SU-DHL-6 (cell line): ENCODE results near the gene IGFBP3.

ENCODE experiments used
- CTCF ChIP-seq: fragments of 200-600 bp; sonication (generic); IDR thresholded peaks from one replicate; pipeline ENCODE4 v1.5.1; 2017; ENCODE audit warnings: antibody characterized with exemption, mild to moderate bottlenecking, low read length, moderate library complexity; ENCODE audit not compliant: insufficient read depth, poor library complexity, severe bottlenecking
- EZH2phosphoT487 ChIP-seq: fragments of 200-600 bp; sonication (generic), shearing (Covaris generic); conservative IDR thresholded peaks from 2 replicates; pipeline ENCODE4 v1.6.1; 2018; ENCODE audit warnings: mild to moderate bottlenecking, antibody characterized with exemption, low read length, moderate library complexity, mixed read lengths

GRCh38 chr7:45873035-45873354, 48.1 kb downstream of the IGFBP3 start, which contains the start of gene CCDC201:
- TF ChIP-seq CTCF (no peak), EZH2phosphoT487 (no peak)
